DND-41 (cell line): ENCODE results near the gene NACA.
A peak's percentile ranks its signal among the peaks of the same experiment; 100 is the strongest.

Source experiments
- ATAC-seq: fragments of 200-7000 bp; cut with Tn5 transposase; 3 replicates; pipeline ENCODE4 v1.9.1; 2021; ENCODE audit warnings: low read depth; ENCODE audit not compliant: insufficient read depth
- DNase-seq: peaks from one replicate; pipeline ENCODE4 v3.0.0-alpha.2; 2020
- H2AFZ ChIP-seq: 2 replicates; pipeline ENCODE4 v1.6.0; 2012; ENCODE audit warnings: low read depth, low read length
- H3K27ac ChIP-seq: 2 replicates; pipeline ENCODE4 v1.5.1; 2012; ENCODE audit warnings: low read length, inconsistent platforms
- H3K27me3 ChIP-seq: fragments of 200-600 bp; sonication (generic); 2 replicates; pipeline ENCODE4 v1.6.0; 2012; ENCODE audit warnings: low read length, mild to moderate bottlenecking, inconsistent platforms; ENCODE audit not compliant: insufficient read depth, poor library complexity
- H3K36me3 ChIP-seq: 2 replicates; pipeline ENCODE4 v1.5.1; 2012; ENCODE audit warnings: low read length, inconsistent platforms; ENCODE audit not compliant: insufficient read depth
- H3K4me1 ChIP-seq: 2 replicates; pipeline ENCODE4 v1.5.1; 2012; ENCODE audit warnings: mild to moderate bottlenecking, low read length; ENCODE audit not compliant: insufficient read depth
- H3K4me2 ChIP-seq: 2 replicates; pipeline ENCODE4 v1.6.0; 2012; ENCODE audit warnings: mild to moderate bottlenecking, moderate library complexity, low read length, inconsistent platforms; ENCODE audit not compliant: insufficient read depth
- H3K4me3 ChIP-seq, 2 experiments: fragments of 200-600 bp in 1 of 2; shearing (Covaris generic) in 1 of 2; 2 replicates each; pipeline ENCODE4 v1.5.1; 2012 to 2016; ENCODE audit warnings: inconsistent platforms in 2 of 2, low read length in 2 of 2, mild to moderate bottlenecking in 2 of 2, low read depth in 1 of 2, moderate library complexity in 1 of 2
- H3K79me2 ChIP-seq: 2 replicates; pipeline ENCODE4 v1.6.0; 2012; ENCODE audit warnings: low read length, inconsistent platforms; ENCODE audit not compliant: insufficient read depth
- H3K9ac ChIP-seq: 2 replicates; pipeline ENCODE4 v1.6.0; 2012; ENCODE audit warnings: low read depth, mild to moderate bottlenecking, inconsistent platforms, low read length, moderate library complexity
- H3K9me3 ChIP-seq: 2 replicates; pipeline ENCODE4 v1.5.1; 2012; ENCODE audit warnings: low read length, moderate library complexity, mild to moderate bottlenecking, inconsistent platforms; ENCODE audit not compliant: insufficient read depth, severe bottlenecking
- H4K20me1 ChIP-seq: 2 replicates; pipeline ENCODE4 v1.6.0; 2012; ENCODE audit warnings: low read length; ENCODE audit not compliant: insufficient read depth
- CTCF ChIP-seq: IDR thresholded peaks from 2 replicates; pipeline ENCODE4 v1.5.1; 2012; ENCODE audit warnings: borderline replicate concordance, low read length, moderate library complexity, mild to moderate bottlenecking; ENCODE audit not compliant: poor library complexity, severe bottlenecking; ENCODE audit errors: extremely low read depth
- EZH2 ChIP-seq: IDR thresholded peaks from 3 replicates; pipeline ENCODE4 v1.6.1; 2012; ENCODE audit warnings: borderline replicate concordance, low read depth, mild to moderate bottlenecking, moderate library complexity, low read length, inconsistent platforms; ENCODE audit not compliant: severe bottlenecking

NACA gene

GRCh38 chr12:56716933-56717880, 7.9 kb downstream of the NACA start:
- H4K20me1 ChIP-seq, result peaks cover 80% of the 10 kb centered on the region
- no peak overlapping the region for H2AFZ ChIP-seq
- no peaks in the 10 kb centered on the region for H3K27me3 ChIP-seq
- DNase-seq (no peak), ATAC-seq (no peak)
- H3K79me2 ChIP-seq, result peaks cover 78% of the 10 kb centered on the region
- H3K4me1 ChIP-seq, result peaks cover 36% of the 10 kb centered on the region
- H3K36me3 ChIP-seq, result peaks cover 88% of the 10 kb centered on the region
- H3K27ac ChIP-seq, result no peak overlapping the region
- no peak overlapping the region for H3K4me2 ChIP-seq
- TF ChIP-seq CTCF, result no peak
- no peak for TF ChIP-seq EZH2
- no peak overlapping the region for H3K4me3 ChIP-seq
- H3K9ac ChIP-seq, result no peak overlapping the region
- H3K9me3 ChIP-seq, result no peaks in the 10 kb centered on the region

- H3K27ac ChIP-seq, result no peak overlapping the region
These were observed 8.6 kb downstream of the NACA start for GRCh38 chr12:56716458-56716857.

GRCh38 chr12:56715798-56716197, 9.3 kb downstream of the NACA start:
- no peak for TF ChIP-seq EZH2
- TF ChIP-seq CTCF, result no peak
- H3K27me3 ChIP-seq, result no peaks in the 10 kb centered on the region
- ATAC-seq (no peak), DNase-seq (no peak)
- H3K4me3 ChIP-seq, result no peak overlapping the region
- H3K36me3 ChIP-seq, result peaks cover 86% of the 10 kb centered on the region
- no peaks in the 10 kb centered on the region for H3K9me3 ChIP-seq
- peaks cover 66% of the 10 kb centered on the region for H4K20me1 ChIP-seq
- H3K4me2 ChIP-seq, result no peak overlapping the region
- no peak overlapping the region for H3K9ac ChIP-seq
- H3K27ac ChIP-seq, result no peak overlapping the region
- H3K4me1 ChIP-seq, result peaks cover 22% of the 10 kb centered on the region
- no peak overlapping the region for H2AFZ ChIP-seq
- H3K79me2 ChIP-seq, result peaks cover 64% of the 10 kb centered on the region

More at GRCh38 chr12:56716458-56716857, 8.6 kb downstream of the NACA start:
- H3K9ac ChIP-seq, result no peak overlapping the region
- H3K4me1 ChIP-seq, result peaks cover 28% of the 10 kb centered on the region
- H3K9me3 ChIP-seq, result no peaks in the 10 kb centered on the region
- peaks cover 73% of the 10 kb centered on the region for H4K20me1 ChIP-seq
- no peak overlapping the region for H2AFZ ChIP-seq
- ATAC-seq, result peak; percentile 23
- H3K4me3 ChIP-seq, result no peak overlapping the region
- peaks cover 87% of the 10 kb centered on the region for H3K36me3 ChIP-seq
- H3K4me2 ChIP-seq, result no peak overlapping the region
- peaks cover 70% of the 10 kb centered on the region for H3K79me2 ChIP-seq
- H3K27me3 ChIP-seq, result no peaks in the 10 kb centered on the region
- no peak for DNase-seq
- TF ChIP-seq EZH2 (no peak), CTCF (no peak)
